Epithelial cell of alveolus of lung (primary cell): Measurements from ENCODE around the gene FAM118B. TPM values are rescaled to one million over a fixed set of nuclear protein-coding genes. Genes with fewer than 3 reads are reported as not detected.

ENCODE experiments used
- total RNA-seq: library from RNA; depleted of rRNA; stranded (reverse); fragments of >200 nt; gene quantifications from 2 replicates; pipeline ENCODE4 v1.2.1, GENCODE V29; 2015

The FAM118B gene
- 10.3 and 16.0 TPM in 2 replicates for total RNA-seq

GRCh38 chr11:126211236-126212088 lies at the start of gene FAM118B, which contains the start of gene RPUSD4:
Gene FAM118B, plus strand, starts transcription at chr11:126211782. Its CDS starts 23,220 bp downstream, at chr11:126235002.
Gene RPUSD4, minus strand, starts transcription at chr11:126211650. Its CDS starts 12 bp downstream, at chr11:126211638.

GRCh38 chr11:126268708-126269579 lies 57.4 kb downstream of the FAM118B start, which contains the start of the genes FOXRED1 and SRPRA:
Gene FOXRED1, plus strand, starts transcription at chr11:126269154. Its CDS starts 53 bp downstream, at chr11:126269207.
Gene SRPRA, minus strand, starts transcription at chr11:126268895. Its CDS starts 91 bp downstream, at chr11:126268804.

GRCh38 chr11:126282736-126283591 lies 71.4 kb downstream of the FAM118B start, which contains the start of gene TIRAP:
Gene TIRAP, plus strand, starts transcription at chr11:126283093. Its CDS starts 7,802 bp downstream, at chr11:126290895.

GRCh38 chr11:126303623-126304456 lies 92.3 kb downstream of the FAM118B start, which contains the start of gene DCPS:
Gene DCPS, plus strand, starts transcription at chr11:126304060. Its CDS starts 21 bp downstream, at chr11:126304081.

Other genes starting within 250 kb of the FAM118B start
- gene CDON, start 148.9 kb upstream of the FAM118B start, total RNA-seq = 1.3 and 12.1 TPM in 2 replicates
- 14.5 and 25.2 TPM in 2 replicates for gene RPUSD4, start 132 bp upstream of the FAM118B start, total RNA-seq
- gene SRPRA, start 57.1 kb downstream of the FAM118B start, total RNA-seq = 75.1 and 112 TPM in 2 replicates
- gene FOXRED1, start 57.4 kb downstream of the FAM118B start, total RNA-seq = 20.7 and 25.9 TPM in 2 replicates
- 3.5 and 5.0 TPM in 2 replicates for gene TIRAP, start 71.3 kb downstream of the FAM118B start, total RNA-seq
- 13.1 and 22.1 TPM in 2 replicates for gene DCPS, start 92.3 kb downstream of the FAM118B start, total RNA-seq
- 32.2 and 33.9 TPM in 2 replicates for gene ST3GAL4, start 143.9 kb downstream of the FAM118B start, total RNA-seq